Measurements from ENCODE around the gene VPS37C. TPM values are rescaled to one million over a fixed set of nuclear protein-coding genes. Genes with fewer than 3 reads are reported as not detected.
"Not testable (repeated sequence)": the region's sequence is repeated elsewhere in the genome, so short reads cannot be mapped to it uniquely, and the experiment has no call there.

The VPS37C gene
- total RNA-seq, 1 experiment from 2014 or later = 29.0 TPM

DNA sequence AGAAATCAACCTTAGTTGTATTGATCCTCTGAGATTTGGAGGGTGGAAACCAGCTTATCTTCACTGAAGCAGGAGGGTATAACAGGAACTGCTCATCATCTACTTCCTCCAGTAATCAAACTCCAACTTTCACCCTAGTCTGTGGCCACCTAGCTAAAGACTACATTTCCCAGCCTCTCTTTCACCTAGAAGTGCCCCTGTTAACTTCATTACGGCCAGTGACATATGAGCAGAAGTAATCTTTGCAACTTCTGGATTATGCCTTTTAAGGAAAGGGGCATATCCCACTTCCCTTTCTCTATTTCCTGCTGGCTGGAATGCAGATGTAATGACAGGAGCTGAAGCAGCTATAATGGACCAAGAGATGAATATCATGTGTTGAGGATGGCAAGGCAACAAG lies 7.6 kb upstream of the VPS37C start:
- H3F3A ChIP-seq (ENCODE audit: insufficient read depth, low read depth) = peaks cover 11% of the 10 kb centered on the region; the same call in 1 of the 2 replicates
- intact Hi-C loops (cut with micrococcal nuclease; ENCODE audit: unreplicated experiment) = no loop called here

DNA sequence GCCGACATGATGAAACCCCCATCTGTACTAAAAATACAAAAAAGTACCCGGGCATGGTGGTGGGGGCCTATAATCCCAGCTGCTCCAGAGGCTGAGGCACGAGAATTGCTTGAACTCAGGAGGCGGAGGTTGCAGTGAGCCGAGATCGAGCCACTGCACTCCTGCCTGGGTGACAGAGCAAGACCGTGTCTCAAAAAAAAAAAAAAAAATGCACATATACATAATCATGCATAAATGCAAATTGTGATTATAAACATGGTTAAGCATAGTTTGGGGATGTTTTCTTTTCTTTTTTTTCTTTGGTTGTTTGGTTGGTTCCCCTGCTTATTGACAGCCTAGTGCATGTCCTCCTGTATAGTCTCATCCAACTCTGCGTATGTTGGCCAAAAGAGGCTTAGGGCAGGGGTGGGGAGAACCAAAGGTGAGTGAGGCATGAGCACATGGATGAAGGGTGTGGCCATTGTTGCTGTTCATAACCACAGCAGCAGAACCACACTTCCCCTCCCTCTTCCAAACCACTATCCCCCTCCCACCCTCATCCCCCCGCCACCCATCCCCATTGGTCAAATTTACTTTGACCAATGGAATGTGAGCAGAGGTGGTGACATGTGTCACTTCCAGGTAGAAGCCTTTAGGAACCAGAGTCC lies 6.9 kb upstream of the VPS37C start:
- no peak overlapping the region for H2AFZ ChIP-seq
- CTCF ChIA-PET = interaction anchor here (0.7 kb wide), 1 partner anchor 22 kb away, joined by 11 read pairs; no protein-coding TSS in a partner anchor

More for the DNA sequence above, 7.6 kb upstream of the VPS37C start:
- CTCF ChIA-PET = no interaction called here
- no peaks in the 10 kb centered on the region for H4K20me1 ChIP-seq (ENCODE audit: insufficient read depth)
- DNase-seq = no peak
- peaks cover 14% of the 10 kb centered on the region for H3K4me1 ChIP-seq (replicated peaks; ENCODE audit: insufficient read depth)
- no peak for TF ChIP-seq CTCF (conservative IDR thresholded peaks at IDR 0.05)
- no peaks in the 10 kb centered on the region for H3K9me2 ChIP-seq (ENCODE audit: insufficient read depth)
- no peaks in the 10 kb centered on the region for H3K27me3 ChIP-seq (ENCODE audit: insufficient read depth, low read depth)
- no peaks in the 10 kb centered on the region for H3K79me2 ChIP-seq (ENCODE audit: low read depth)
- no peak overlapping the region for H2AFZ ChIP-seq
- no peak overlapping the region for H3K4me2 ChIP-seq
- no TSS peak for BruUV-seq (replicated peaks)
- H3K27ac ChIP-seq = no peak overlapping the region
- H3K9me3 ChIP-seq (ENCODE audit: insufficient read depth, low read depth) = no peaks in the 10 kb centered on the region
- no peak overlapping the region for H3K4me3 ChIP-seq
- H3K36me3 ChIP-seq (ENCODE audit: low read depth) = no peaks in the 10 kb centered on the region
- POLR2A ChIA-PET (ENCODE audit: unreplicated experiment) = no interaction called here

GRCh38 chr11:61166331-61166730 lies 5.1 kb upstream of the VPS37C start:
- POLR2A ChIA-PET (ENCODE audit: unreplicated experiment); H3K27me3 ChIP-seq (ENCODE audit: insufficient read depth, low read depth); BruUV-seq (replicated peaks); CTCF ChIA-PET; H3K9me2 ChIP-seq (ENCODE audit: insufficient read depth); H2AFZ ChIP-seq; intact Hi-C loops (cut with micrococcal nuclease; ENCODE audit: unreplicated experiment); H3K9me3 ChIP-seq (ENCODE audit: insufficient read depth, low read depth); H4K20me1 ChIP-seq (ENCODE audit: insufficient read depth); DNase-seq; H3K27ac ChIP-seq; H3K4me2 ChIP-seq; H3K79me2 ChIP-seq (ENCODE audit: low read depth); H3K4me3 ChIP-seq; H3K36me3 ChIP-seq (ENCODE audit: low read depth): not testable (repeated sequence)
- Histone ChIP-seq H3F3A (ENCODE audit: insufficient read depth, low read depth) (peaks cover 11% of the 10 kb centered on the region; the same call in 1 of the 2 replicates), H3K4me1 (replicated peaks; ENCODE audit: insufficient read depth) (peaks cover 23% of the 10 kb centered on the region)

More for the DNA sequence above, 6.9 kb upstream of the VPS37C start:
- Histone ChIP-seq H3K27ac (no peak overlapping the region), H3K9me3 (ENCODE audit: insufficient read depth, low read depth) (no peaks in the 10 kb centered on the region), H4K20me1 (ENCODE audit: insufficient read depth) (no peaks in the 10 kb centered on the region), H3K9me2 (ENCODE audit: insufficient read depth) (no peaks in the 10 kb centered on the region), H3K4me3 (no peak overlapping the region), H3F3A (ENCODE audit: insufficient read depth, low read depth) (peaks cover 11% of the 10 kb centered on the region; the same call in 1 of the 2 replicates), H3K4me2 (no peak overlapping the region), H3K79me2 (ENCODE audit: low read depth) (no peaks in the 10 kb centered on the region), H3K27me3 (ENCODE audit: insufficient read depth, low read depth) (no peaks in the 10 kb centered on the region), H3K36me3 (ENCODE audit: low read depth) (no peaks in the 10 kb centered on the region), H3K4me1 (replicated peaks; ENCODE audit: insufficient read depth) (peaks cover 14% of the 10 kb centered on the region)
- intact Hi-C loops (cut with micrococcal nuclease; ENCODE audit: unreplicated experiment) = no loop called here
- DNase-seq = no peak
- no TSS peak for BruUV-seq (replicated peaks)
- POLR2A ChIA-PET (ENCODE audit: unreplicated experiment) = no interaction called here
- no peak for TF ChIP-seq CTCF (conservative IDR thresholded peaks at IDR 0.05)
- no peak for TF ChIP-seq EZH2 (IDR thresholded peaks at IDR 0.05; ENCODE audit: low read depth)

- H3K9me2 ChIP-seq (ENCODE audit: insufficient read depth); H3K9me3 ChIP-seq (ENCODE audit: insufficient read depth, low read depth); H3K79me2 ChIP-seq (ENCODE audit: low read depth); H3K27me3 ChIP-seq (ENCODE audit: insufficient read depth, low read depth); H2AFZ ChIP-seq; CTCF ChIA-PET; DNase-seq; H3K4me3 ChIP-seq; H3K36me3 ChIP-seq (ENCODE audit: low read depth); POLR2A ChIA-PET (ENCODE audit: unreplicated experiment); H3K27ac ChIP-seq; BruUV-seq (replicated peaks); H3K4me2 ChIP-seq; intact Hi-C loops (cut with micrococcal nuclease; ENCODE audit: unreplicated experiment); H4K20me1 ChIP-seq (ENCODE audit: insufficient read depth): not testable (repeated sequence)
- H3K4me1 ChIP-seq (replicated peaks; ENCODE audit: insufficient read depth) = peaks cover 24% of the 10 kb centered on the region
- H3F3A ChIP-seq (ENCODE audit: insufficient read depth, low read depth) = peaks cover 12% of the 10 kb centered on the region; the same call in 1 of the 2 replicates
Observed at GRCh38 chr11:61165785-61166184, 4.6 kb upstream of the VPS37C start.

Data from PC-9 (cell line).